PFSK-1 (cell line): Measurements from ENCODE around the gene PRH2. TPM values are rescaled to one million over a fixed set of nuclear protein-coding genes. Genes with fewer than 3 reads are reported as not detected.

Experiments
- FOXP2 ChIP-seq: optimal IDR thresholded peaks from 2 replicates; pipeline ENCODE3; 2011; ENCODE audit warnings: borderline replicate concordance, control low read depth, inconsistent platforms; ENCODE audit not compliant: insufficient read depth; ENCODE audit errors: extremely low read length, extremely low read depth
- POLR2AphosphoS5 ChIP-seq: IDR thresholded peaks from 2 replicates; pipeline ENCODE4 v1.6.1; 2012; ENCODE audit warnings: low read depth, mild to moderate bottlenecking, control low read depth, low read length, moderate library complexity
- REST ChIP-seq, 2 experiments: IDR thresholded peaks; 2 replicates each; pipeline versions ENCODE4 v1.6.1 to v1.8.0; 2011 to 2012; ENCODE audit warnings: low read depth in 2 of 2, low read length in 2 of 2, control low read depth in 1 of 2, inconsistent platforms in 1 of 2, mild to moderate bottlenecking in 1 of 2, moderate library complexity in 1 of 2; ENCODE audit not compliant: insufficient read depth in 1 of 2
- SIN3A ChIP-seq: IDR thresholded peaks from 2 replicates; pipeline ENCODE4 v1.6.1; 2012; ENCODE audit warnings: mild to moderate bottlenecking, low read length, moderate library complexity, borderline replicate concordance; ENCODE audit not compliant: insufficient read depth
- TAF1 ChIP-seq: IDR thresholded peaks from 2 replicates; pipeline ENCODE4 v1.6.1; 2012; ENCODE audit warnings: low read length, control low read depth, borderline replicate concordance; ENCODE audit not compliant: insufficient read depth
- polyA plus RNA-seq: library from polyadenylated mRNA; unstranded; fragments of >200 nt; gene quantifications from one replicate; pipeline ENCODE4 v1.2.1, GENCODE V29; 2012; ENCODE audit warnings: low read depth, missing spikeins; ENCODE audit not compliant: insufficient read length

The PRH2 gene
- 0.45 TPM for polyA plus RNA-seq

GRCh38 chr12:10928746-10929286 is at the start of gene PRH2:
Gene PRH2 (plus strand): TSS chr12:10929236. CDS start chr12:10929274, 38 bp downstream.
- TF ChIP-seq SIN3A = no peak
- TF ChIP-seq FOXP2 = no peak
- no peak for TF ChIP-seq REST (IDR thresholded peaks at IDR 0.05; ENCODE audit: insufficient read depth in 1 of 2, low read depth in 2 of 2, low read length in 2 of 2)
- TF ChIP-seq TAF1 = no peak
- no peak for TF ChIP-seq POLR2AphosphoS5

GRCh38 chr12:10884086-10884725 is 44.8 kb upstream of the PRH2 start, which contains the start of gene PRH1:
Gene PRH1 (minus strand): TSS chr12:10884255. CDS start chr12:10884217, 38 bp downstream.
- TF ChIP-seq POLR2AphosphoS5 (no peak), TAF1 (no peak), FOXP2 (no peak), REST (IDR thresholded peaks at IDR 0.05; ENCODE audit: insufficient read depth in 1 of 2, low read depth in 2 of 2, low read length in 2 of 2) (no peak), SIN3A (no peak)

GRCh38 chr12:10889226-10889625 is 39.8 kb upstream of the PRH2 start:
- TF ChIP-seq SIN3A = no peak
- no peak for TF ChIP-seq POLR2AphosphoS5
- no peak for TF ChIP-seq FOXP2
- TF ChIP-seq TAF1 = no peak
- TF ChIP-seq REST (IDR thresholded peaks at IDR 0.05; ENCODE audit: insufficient read depth in 1 of 2, low read depth in 2 of 2, low read length in 2 of 2) = no peak

- TF ChIP-seq SIN3A (no peak), REST (IDR thresholded peaks at IDR 0.05; ENCODE audit: insufficient read depth in 1 of 2, low read depth in 2 of 2, low read length in 2 of 2) (no peak), TAF1 (no peak), FOXP2 (no peak), POLR2AphosphoS5 (no peak)
These were observed 37.1 kb upstream of the PRH2 start for GRCh38 chr12:10891937-10892336.
